ENCODE measurements around the gene PCDH9.

The PCDH9 gene

DNA sequence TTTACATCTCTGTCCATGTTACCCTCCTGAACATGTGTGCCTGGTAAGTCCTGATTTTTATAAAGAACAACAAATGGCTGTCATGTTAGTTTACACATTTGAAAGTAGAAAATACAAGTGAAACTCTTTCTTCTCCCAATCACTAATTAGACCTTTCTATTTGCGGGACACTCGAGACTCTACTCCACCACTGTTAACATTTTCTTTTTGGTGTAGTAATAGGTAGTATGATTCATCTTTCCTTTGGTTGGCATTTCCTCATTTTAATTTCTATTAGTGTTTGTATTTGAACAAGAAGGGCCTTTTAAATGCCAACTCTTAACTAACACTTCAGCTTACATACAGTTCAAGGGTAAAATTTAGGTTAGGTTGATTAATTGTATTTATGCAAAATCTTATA, 371.1 kb downstream of the PCDH9 start:
- in situ Hi-C loops (cut with HindIII; ENCODE audit: low sequenced_read_pairs), result no loop called here

DNA sequence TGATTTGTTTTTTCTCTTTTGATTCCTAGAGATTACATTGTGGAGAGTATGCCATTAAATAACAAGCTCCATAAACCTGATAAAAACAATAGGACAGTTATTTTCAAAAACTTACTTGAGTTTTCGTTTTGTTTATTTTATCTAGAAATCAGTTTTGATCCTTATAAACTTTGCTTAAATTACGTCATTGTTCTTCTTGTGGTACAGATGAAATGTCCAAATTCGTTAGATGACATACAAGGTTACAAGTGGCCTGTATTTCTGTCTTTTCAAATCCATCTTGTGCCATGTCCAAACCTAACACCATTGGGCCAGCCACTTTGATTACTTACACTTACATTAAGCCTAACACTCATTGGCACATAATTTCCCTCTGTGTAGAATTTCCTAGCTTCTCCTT, 372.0 kb downstream of the PCDH9 start:
- in situ Hi-C loops (cut with HindIII; ENCODE audit: low sequenced_read_pairs), result no loop called here

DNA sequence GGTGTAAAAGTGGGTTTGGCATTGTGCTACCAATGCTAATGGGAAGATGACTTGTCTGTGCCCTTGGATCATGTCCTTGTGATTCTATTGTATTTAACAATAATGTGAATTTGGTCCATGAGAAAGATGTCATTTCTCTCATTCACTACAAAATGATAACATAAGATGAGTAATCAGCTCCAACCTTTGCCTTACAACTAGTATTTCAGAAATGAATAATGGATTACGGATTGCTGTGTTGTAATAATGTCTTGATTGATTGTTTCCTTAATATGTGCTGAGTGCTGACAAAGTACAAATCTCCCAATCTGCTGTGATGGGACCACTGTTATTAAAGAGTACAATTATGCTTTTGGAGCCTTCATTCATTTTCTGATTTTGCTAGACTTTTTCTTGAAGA, 375.0 kb downstream of the PCDH9 start:
- in situ Hi-C loops (cut with HindIII; ENCODE audit: low sequenced_read_pairs), result no loop called here

DNA sequence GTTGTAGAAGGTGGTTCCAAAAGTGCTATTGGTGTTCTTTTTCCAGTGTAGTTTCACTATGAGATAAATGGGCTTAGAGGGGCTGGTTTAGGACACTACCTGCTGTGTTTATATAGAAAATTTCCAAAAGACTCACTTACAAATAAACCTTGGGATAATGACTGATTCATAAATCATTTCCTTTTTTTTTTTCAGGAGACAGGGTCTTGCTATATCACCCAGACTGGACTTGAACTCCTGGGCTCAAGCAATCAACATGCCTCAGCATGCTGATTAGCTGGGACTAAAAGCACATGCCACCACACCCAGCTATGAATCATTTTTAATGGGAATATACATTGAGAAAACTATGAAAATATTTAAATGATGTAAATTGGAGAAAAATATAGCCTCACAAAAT, 376.6 kb downstream of the PCDH9 start:
- in situ Hi-C loops (cut with HindIII; ENCODE audit: low sequenced_read_pairs), result no loop called here

DNA sequence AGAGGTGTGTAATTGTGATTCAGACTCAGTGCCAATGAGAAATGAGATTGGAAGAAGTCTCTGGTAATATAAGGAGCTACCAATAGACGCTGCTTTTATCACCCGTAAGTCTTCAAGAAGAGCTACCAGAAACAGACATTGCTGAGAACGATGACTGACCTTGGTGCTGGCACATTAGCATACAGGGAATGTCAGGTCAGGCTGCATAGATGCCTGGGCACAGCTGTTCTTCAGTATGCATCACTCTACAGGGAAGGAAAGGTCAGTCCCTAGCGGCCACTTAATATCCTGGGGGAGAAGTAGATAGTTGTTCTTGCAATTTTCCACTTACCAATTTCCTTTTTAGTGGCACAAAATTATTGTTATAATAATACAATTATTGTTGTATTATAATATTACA, 380.4 kb downstream of the PCDH9 start:
- in situ Hi-C loops (cut with HindIII; ENCODE audit: low sequenced_read_pairs), result no loop called here

DNA sequence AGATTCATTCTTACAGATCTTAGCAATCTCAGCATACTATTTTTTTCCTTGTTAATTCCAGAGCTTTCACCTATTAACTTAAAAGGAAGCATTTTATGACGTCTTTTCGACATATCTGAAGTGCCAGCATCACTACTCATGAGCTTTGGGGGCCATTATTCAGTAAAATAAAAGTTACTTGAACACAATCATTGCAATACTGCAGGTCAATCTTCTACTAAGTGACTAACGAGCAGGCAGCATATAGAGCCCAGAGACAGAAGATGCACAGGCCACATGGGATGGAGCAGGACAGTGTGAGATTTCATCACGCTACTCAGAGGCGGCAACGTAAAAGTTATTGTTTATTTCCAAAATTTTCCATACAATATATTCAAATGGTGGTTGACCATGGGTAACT, 382.6 kb downstream of the PCDH9 start:
- in situ Hi-C loops (cut with HindIII; ENCODE audit: low sequenced_read_pairs), result no loop called here

DNA sequence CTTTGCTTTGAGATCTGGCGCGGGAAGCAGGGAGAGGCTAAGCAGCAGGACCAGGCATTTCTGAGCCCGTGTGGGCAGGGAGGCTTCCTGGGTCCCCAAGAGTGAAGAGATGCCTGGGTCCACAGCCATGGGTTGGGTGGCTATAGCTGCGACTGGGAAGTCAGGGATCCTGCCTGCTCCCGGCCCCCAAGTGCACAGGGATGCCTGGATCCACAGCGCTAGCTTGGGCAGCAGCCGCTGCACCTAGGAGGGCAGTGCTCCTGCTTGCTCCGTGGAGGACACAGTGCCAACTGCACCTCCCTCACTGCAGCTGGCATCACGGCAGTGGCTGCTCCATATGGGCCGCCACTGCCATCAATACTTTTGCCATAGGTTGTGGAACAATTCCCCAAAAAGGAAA, 384.7 kb downstream of the PCDH9 start:
- in situ Hi-C loops (cut with HindIII; ENCODE audit: low sequenced_read_pairs), result no loop called here

DNA sequence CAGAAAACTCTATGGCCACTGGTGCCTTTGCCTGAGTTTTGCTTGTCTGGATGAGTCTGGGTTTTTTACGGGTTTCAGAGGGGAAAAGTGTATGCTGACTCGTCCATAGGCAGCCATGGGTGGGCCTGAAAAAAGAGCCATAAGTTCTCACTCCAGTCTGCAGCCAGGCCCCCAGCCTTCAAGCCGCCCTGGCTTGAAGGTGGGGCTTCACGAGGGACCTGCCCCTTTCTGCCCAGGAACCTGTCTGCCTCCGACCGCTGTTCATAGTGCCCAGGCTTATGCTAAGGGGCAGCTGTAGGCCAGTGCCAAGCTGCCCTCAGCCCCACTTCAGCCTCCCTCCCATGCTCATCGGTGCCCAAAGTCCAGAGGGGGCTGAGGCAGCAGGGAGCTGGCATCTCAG, 385.2 kb downstream of the PCDH9 start:
- in situ Hi-C loops (cut with HindIII; ENCODE audit: low sequenced_read_pairs), result no loop called here

DNA sequence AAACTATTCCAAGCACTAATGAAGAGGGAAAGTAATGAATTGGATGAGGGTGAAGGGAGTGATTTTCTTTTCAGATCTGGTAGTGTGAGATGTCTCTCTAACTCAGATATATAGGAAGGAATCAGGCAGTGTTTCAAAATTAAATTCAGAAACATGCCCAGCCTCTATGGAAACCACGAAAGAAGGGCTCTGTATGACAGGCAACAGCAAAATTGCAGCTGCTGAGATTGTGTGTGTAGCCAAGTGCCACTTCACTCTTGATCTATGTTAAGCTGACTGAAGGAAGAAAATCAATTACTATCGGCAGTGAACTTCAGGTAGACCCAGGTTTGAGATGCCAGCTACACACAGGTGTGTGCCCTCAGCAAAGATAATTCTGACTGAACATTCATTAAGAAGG, 387.4 kb downstream of the PCDH9 start:
- in situ Hi-C loops (cut with HindIII; ENCODE audit: low sequenced_read_pairs), result no loop called here

DNA sequence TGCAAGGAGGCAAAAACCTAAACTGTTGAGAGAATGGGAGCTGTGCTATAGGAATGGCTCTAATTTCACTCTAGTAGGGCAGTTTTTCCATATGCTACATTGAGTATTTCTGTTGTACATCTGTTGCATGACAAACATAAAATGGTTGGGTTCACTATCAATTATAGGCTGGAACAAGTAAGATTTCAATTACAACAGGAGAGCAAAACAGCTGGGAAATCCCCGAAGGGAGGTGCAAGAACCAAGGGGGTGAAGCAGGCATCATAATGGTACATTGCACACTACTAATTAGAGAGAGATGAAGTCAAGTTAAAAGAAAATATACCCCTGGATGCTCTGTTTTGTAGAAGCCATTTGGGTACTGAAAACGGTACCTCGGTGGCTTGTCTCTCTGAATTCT, 389.5 kb downstream of the PCDH9 start:
- in situ Hi-C loops (cut with HindIII; ENCODE audit: low sequenced_read_pairs), result no loop called here

DNA sequence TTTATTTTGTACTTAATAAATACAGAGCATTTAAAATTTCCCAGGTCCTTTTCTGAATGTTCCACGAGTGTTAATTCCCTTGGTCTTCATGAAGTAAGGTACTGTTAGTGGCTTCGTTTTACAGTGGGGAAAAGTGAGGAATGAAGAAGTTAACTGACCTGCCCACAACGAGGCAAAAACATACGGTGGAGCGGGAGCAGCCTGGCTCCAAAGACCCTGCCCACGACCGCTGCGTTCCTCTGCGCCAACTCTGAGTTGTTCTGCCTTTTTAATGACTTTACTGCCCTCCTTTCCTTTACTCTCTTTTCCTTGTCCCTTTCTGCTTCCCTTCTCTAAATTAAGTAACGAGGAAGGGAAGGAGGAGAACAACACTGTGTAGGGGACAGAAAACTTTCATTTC, 392.9 kb downstream of the PCDH9 start:
- in situ Hi-C loops (cut with HindIII; ENCODE audit: low sequenced_read_pairs), result no loop called here

DNA sequence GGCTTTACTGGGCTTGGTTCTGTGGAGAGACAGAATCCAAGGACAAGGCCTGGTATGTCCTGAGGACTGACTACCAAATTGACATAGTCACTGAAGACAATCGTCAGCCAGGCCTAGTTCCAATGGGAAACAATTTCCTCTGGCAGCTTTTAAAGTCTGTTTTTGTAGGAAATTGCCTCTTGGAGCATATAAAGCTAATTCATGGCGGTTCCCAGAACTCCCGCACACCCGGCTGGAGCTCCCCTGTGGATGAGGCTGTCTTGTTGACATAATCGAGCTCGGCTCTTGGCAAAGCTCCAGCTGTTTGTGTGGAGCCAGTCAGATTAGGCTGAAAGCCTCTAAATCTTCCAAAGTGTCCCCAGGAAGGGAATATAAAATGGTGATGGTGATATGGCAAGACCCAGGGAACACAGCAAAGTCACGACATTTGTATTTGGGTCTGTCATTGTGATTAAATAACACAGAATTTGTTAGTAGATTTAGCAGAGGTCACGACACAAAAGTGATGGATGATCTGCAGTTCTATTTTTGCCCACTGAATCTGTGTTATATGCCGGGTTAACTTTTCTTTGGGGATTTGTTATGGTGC, 395.0 kb downstream of the PCDH9 start:
- in situ Hi-C loops (cut with HindIII; ENCODE audit: low sequenced_read_pairs), result no loop called here

DNA sequence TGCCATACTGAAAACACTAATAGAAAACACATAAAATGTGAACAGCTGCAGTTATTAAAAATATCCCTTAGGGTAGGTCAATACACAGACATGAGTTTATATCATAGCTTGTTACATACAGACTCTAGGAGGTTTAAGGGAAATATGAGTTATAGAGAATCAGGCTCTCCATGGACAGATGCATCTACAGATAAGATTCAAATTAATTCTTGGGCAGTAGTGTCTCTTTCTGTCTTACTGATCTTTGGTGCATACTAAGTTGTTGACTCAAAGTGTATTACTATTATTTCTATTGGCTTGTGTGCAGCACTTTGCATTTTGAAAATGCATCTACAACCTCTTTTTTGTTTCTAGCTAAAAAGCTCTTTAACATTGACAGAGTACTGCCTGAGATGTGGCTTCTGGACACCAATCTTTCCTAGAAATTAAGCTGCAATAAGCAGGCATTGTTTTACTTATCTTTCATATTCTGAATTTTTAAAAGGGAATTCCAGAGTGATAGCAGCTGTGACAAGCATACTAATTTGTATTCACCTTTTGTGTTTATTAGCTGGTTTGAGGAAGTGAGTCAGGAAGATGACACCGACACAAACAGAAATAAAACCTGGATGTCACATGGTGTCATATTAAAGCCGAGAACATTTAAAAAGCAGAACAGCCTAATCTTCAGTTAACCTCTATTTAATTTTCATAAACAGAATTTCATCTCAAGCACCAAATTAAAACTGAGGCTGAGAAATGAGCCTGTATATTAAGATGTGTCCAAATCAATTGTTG, 399.0 kb downstream of the PCDH9 start:
- in situ Hi-C loops (cut with HindIII; ENCODE audit: low sequenced_read_pairs), result no loop called here

DNA sequence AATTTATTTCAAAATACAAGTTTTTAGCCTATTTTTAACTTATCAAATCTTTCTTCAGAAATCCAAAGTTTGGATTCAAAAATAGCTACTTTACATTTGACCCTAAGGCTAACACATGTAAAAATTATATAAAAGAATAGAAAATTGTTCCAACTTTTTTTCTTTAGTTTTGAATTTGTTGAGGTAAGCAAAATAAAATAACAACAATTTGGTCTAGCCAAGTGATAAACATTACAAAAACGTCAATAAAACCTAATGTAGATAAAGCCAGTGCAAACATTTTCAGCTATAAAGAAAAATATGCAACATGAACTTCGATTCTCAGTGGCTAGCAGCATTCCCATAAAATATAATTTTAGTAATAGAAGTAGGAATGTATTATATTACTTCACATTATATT, 400.3 kb downstream of the PCDH9 start:
- in situ Hi-C loops (cut with HindIII; ENCODE audit: low sequenced_read_pairs), result no loop called here

DNA sequence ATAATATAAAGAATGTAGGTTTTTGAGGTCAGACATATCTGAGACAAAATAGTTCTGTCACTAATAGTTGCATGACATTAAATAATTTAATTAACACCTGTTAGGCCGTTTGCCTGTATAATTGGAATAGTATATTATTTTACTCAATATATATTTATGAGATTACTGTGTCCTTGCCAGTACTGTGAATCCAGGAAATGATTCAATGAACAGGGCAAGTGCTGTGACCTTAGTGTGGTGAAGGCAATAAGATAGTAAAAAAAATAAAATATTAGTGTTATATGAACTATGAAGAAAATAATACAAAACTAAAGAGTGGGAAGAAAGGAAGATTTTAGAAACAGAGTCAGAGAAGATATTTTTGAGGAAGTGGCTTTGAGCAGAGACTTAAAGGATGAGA, 403.7 kb downstream of the PCDH9 start:
- in situ Hi-C loops (cut with HindIII; ENCODE audit: low sequenced_read_pairs), result no loop called here

DNA sequence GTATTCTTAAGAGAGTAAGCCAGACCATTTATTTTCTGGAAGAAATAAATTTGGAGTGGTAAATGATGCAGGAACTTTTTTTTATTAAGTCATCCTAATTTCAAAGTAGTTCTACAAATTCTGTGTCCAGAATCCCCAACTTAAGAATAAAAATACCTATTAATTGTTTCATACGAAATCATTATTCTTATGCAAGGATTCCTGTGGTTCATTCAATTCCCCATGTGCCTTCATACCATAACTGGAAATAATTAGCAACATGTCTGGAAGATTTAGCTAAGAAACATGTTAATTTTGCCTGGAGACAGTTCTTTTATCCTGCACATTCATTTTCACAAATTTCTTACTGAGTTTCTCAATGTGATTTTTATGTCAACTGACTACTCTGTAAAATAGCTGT, 408.6 kb downstream of the PCDH9 start:
- in situ Hi-C loops (cut with HindIII; ENCODE audit: low sequenced_read_pairs), result no loop called here

DNA sequence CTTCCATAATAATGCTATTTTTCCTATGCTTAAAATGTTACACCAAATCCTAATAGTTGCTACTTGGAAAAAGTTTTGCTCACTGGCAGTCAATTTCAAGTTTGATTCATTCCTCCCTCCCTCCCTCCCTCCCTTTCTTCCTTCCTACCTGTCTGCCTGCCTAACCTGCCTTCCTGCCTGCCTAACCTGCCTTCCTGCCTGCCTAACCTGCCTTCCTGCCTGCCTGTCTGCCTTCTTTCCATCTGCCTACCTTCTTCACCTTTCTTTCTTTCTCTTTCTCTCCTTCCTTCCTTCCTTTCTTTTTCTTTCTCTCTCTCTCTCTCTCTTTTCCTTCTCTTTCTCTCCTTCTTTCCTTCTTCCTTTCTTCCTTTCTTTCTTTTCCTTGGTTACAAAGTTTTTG, 418.7 kb downstream of the PCDH9 start:
- in situ Hi-C loops (cut with HindIII; ENCODE audit: low sequenced_read_pairs), result no loop called here

DNA sequence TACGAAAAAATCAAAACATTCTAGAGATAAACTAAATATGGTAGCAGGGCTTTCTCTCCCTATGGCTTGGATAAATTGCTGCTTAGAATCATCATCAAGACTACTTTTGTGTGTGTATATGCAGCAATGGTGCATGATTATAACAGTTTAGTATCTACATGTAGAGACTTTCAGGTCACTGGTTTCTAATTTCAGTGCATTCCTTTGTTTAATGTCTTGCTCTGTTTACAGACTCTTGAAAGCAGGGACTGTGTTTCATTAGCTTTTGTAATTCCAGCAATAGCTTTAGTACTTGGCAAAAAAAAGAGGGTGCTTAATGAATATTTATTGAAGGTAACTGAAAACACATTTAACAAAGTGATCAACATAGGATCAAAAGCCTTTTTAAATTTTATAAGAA, 420.7 kb downstream of the PCDH9 start:
- in situ Hi-C loops (cut with HindIII; ENCODE audit: low sequenced_read_pairs), result no loop called here

DNA sequence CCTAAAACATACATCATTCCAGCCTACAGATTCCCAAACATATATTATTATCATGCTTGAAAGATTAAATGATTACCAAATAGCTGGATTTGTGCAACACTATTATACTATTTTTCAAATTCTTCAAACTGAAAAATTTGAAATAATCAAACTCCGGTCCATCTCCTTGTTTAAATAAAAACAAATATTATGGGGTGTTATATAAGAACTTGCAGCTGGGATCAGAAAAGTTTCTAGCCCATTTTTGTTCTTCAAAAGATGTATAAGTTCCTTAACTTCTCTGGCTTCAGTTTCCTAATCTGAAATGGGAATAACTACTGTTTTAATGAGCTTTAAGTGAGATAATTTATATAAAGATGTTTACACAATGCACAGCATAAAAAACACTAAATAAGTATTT, 422.9 kb downstream of the PCDH9 start:
- in situ Hi-C loops (cut with HindIII; ENCODE audit: low sequenced_read_pairs), result no loop called here

DNA sequence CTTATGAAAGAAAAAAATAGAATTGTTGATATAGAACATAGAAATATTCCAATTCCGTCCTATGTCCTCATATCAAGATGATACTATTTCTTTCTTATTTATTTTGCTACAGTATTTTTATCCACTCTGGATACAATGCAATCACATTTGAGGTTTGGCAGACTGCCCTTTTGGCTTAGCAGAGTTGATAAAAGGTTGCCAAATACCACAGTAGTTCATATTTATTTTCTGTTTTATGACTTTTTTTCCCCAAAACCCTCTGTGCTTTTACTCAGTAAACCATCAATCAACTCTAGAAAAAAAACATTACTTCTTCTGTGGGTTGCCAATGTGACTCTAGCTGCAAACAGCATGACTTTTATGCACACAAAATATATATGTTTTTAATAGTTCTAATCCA, 424.5 kb downstream of the PCDH9 start:
- in situ Hi-C loops (cut with HindIII; ENCODE audit: low sequenced_read_pairs), result no loop called here

DNA sequence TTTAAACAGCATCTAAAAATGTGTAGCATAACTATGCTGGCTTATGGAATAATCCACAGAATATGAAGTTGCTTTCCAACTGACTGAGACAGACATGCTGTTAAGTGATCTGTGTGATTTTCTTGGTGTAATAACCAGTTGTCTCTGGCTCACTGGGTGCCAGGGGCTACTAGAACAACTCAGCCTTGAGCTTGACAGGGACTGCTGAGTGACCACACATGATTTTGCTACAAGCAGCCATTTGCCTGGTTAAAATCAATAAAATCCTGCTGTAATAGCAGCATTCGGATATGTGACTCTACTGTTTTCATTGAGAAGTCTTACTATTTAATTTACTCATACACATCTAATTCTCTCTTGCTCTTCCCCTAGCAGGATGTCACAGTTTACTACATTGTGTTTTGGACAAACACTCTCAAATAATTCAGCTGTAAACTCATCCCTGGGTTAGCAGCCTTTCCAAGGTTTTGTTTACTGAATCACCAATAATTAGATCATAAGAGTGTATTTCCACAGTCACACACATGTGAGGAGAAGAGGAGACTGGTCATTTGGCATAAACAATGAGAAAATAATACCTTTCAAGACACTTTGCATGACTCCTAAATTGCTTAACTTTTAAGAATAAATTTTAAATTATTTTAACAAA, 426.2 kb downstream of the PCDH9 start:
- in situ Hi-C loops (cut with HindIII; ENCODE audit: low sequenced_read_pairs), result no loop called here

DNA sequence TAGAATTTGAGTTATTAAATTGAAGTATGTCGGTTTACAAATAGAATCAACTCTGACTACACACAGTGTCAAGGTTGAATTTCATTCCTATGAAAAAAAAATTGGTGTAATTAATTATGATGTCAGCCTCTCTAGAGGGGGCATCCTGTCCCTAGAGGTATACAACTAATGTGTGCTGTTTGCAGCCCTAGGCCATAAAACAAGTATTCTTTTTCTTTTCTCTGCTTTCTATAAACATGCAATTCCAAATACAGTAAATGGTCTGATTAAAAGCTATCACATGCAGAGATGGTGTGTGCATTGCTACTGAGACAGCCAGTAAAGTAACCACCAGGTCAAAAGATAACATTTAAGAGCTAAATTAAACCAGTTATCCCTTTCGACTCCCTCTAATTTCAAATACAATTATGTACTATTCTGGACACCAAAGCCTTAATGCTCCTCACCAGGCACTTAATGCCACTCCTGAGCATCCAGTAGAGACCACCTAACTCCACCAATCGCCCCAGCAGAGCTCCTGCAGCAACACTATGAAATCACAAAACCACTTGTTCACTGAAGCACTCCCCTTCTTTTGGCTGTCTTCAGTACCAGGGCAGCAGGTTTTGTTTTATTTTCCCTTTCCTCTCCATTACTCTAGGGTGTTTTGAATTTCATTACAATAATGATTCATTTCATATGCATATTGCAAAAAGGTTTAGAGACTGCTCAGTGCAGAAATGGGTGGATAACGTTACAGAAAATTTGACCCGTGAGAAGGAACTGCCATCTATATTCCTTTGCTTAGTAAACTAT, 426.9 kb downstream of the PCDH9 start:
- in situ Hi-C loops (cut with HindIII; ENCODE audit: low sequenced_read_pairs), result no loop called here
